ENCODE measurements around the gene CASS4.
"Not testable (repeated sequence)": the region's sequence is repeated elsewhere in the genome, so short reads cannot be mapped to it uniquely, and the experiment has no call there.

CASS4 gene

GRCh38 chr20:56392132-56392880 is 19.8 kb upstream of the CASS4 start, which contains the start of the genes AURKA and CSTF1:
Gene AURKA (minus strand): TSS chr20:56392215. CDS start chr20:56388197, 4,018 bp downstream.
Gene CSTF1 (plus strand): TSS chr20:56392645. CDS start chr20:56395553, 2,908 bp downstream.
- peak; percentile 97 for DNase-seq

- DNase-seq: no peak
Observed at GRCh38 chr20:56392881-56393482, 19.1 kb upstream of the CASS4 start.

GRCh38 chr20:56393653-56394052 is 18.4 kb upstream of the CASS4 start:
- no peak for DNase-seq

- DNase-seq: no peak
Observed at GRCh38 chr20:56395166-56395565, 16.9 kb upstream of the CASS4 start.

- peak; percentile 3 for DNase-seq
Observed at GRCh38 chr20:56400001-56400640, 11.9 kb upstream of the CASS4 start.

- DNase-seq: no peak
Observed at GRCh38 chr20:56403465-56403864, 8.6 kb upstream of the CASS4 start.

GRCh38 chr20:56405356-56405755 is 6.7 kb upstream of the CASS4 start:
- DNase-seq: not testable (repeated sequence)

- no peak for DNase-seq
Observed at GRCh38 chr20:56406910-56407309, 5.2 kb upstream of the CASS4 start.

- DNase-seq: no peak
Observed at GRCh38 chr20:56409521-56409920, 2.5 kb upstream of the CASS4 start.

- no peak for DNase-seq
Observed at GRCh38 chr20:56409956-56410355, 2.1 kb upstream of the CASS4 start.

- not testable (repeated sequence) for DNase-seq
Observed at GRCh38 chr20:56411287-56411686, 773 bp upstream of the CASS4 start.

GRCh38 chr20:56412473-56412790 is 372 bp downstream of the CASS4 start:
- no peak for DNase-seq

GRCh38 chr20:56412949-56413348 is 889 bp downstream of the CASS4 start:
- DNase-seq: no peak

- DNase-seq: no peak
Observed at GRCh38 chr20:56414842-56415765, 3.0 kb downstream of the CASS4 start.

GRCh38 chr20:56417402-56417801 is 5.3 kb downstream of the CASS4 start:
- DNase-seq: no peak

GRCh38 chr20:56417911-56418310 is 5.9 kb downstream of the CASS4 start:
- DNase-seq: no peak

- no peak for DNase-seq
Observed at GRCh38 chr20:56418385-56418861, 6.4 kb downstream of the CASS4 start.

- no peak for DNase-seq
Observed at GRCh38 chr20:56420028-56420427, 8.0 kb downstream of the CASS4 start.

- no peak for DNase-seq
Observed at GRCh38 chr20:56420940-56421688, 9.1 kb downstream of the CASS4 start.

GRCh38 chr20:56422076-56422823 is 10.2 kb downstream of the CASS4 start:
- no peak for DNase-seq

GRCh38 chr20:56422824-56423189 is 10.7 kb downstream of the CASS4 start:
- DNase-seq: no peak

Data from NCI-H2029 (cell line).